ENCODE data around the gene EYS.

The EYS gene

DNA sequence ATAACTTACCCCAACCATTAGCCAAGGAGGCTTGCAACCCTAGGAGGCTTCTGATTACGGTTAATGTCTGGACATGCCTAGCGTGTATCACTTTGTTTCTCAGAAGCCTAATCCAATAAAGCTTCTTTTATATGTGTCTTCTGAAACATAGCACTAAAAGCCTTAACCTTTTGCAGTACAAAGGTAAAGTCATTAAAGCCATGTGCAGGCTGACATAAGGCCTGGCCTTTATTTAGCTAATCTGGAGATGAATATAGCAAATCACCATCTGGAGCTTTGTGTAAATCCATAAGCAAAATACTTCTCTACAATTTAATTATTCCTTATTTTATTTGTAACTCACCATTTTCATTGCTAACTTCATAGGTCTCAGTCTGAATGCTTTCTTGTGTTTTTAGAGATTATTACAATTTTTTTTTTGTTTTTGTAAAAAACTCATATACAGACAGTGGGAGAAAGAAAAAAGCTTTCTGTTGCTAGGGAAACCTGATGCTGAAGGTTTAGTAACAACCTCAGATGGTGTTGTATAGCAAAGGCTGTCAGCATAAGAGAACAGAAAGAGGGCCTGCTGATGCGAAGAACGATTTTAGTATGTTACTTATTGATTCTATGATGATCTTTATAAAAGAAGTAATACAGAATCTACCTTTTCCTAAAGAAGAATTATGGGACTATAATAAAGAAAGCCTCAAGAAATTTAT lies at the start of gene EYS:
TSS of gene EYS (minus strand) at position 101 of the 701 bp plus-strand sequence. CDS start 211,816 bp downstream, outside the sequence.
- no peak for DNase-seq

DNA sequence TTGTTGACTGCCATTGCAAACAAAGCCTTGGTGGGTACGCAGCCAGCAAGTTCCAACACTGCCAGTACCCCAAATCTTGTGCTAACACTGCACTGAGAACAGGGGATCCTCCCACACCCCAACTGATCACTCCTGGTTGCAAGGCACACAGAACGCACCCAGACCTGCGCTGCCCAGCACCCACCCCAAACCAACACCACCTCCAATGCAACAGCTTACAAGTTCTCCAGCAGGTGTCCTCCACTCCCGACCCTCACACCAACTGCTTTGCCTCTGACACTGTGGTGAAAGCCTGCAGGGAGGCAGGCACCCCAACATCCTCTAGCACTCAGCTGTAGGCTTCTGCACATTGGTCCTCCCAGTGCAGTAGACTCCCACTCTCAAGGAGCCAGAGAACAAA lies 39.3 kb upstream of the EYS start:
- no peak for DNase-seq

DNA sequence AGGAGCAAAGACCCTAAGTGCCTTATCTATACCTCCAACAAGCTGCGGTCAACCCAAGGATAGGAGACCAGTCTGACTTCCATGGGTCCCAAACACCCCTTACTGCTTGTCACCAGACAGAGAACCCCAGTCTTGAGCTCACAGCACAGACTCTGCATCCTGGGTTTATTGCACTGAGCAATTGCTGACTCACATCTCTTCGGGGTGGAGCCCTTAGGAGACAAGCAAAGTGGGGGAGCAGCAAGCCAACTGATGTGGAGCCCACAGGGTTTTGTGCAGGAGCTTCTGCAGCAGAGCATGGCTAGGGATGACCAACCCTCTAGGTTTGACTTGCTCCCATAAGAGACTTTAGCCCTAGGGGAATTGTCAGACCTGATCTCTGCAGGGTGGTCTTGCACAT lies 38.6 kb upstream of the EYS start:
- DNase-seq = no peak

DNA sequence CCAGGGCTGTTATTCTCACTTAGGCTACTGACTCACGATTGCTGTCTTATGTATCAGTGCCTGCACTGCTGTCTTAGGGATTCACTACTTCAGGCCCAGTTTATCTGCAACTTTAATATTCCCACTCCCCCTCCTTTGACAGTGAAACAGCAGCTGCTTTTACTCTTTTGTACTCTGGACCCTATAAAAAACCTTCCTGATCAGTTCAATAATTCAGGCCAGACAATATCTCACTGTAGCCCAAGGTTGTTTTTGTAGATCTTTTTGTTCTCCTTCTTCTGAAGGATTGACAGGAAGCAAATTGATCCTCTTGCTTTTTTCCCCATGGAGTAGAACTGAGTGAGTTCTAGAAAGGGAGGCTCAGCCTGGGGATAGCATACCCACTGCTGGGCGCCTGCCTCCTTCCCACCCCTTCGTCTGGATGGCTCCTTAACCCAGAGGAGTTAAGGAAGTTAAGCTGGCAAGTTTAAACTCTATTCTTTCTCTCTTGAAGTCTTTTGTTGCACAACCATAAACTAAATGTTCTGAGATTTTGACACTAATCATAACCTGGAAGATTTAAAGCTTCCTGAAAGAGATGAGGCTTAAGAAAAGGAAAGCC lies 22.0 kb upstream of the EYS start:
- no peak for DNase-seq

DNA sequence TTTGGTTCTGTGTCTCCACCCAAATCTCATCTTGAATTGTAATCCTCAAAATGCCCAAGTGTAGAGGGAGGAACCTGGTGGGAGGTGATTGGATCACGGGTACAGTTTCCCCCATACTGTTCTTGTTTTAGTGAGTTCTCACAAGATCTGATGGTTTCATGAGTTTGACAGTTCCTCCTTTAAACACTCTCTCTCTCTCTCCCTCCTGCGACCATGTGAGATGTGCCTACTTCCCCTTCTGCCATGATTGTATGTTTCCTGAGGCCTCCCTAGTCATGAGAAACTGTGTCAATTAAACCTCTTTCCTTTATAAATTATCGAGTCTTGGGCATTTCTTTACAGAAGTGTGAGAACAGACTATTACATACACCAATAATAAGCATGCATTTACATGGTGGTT lies 12.1 kb upstream of the EYS start:
- DNase-seq = no peak

DNA sequence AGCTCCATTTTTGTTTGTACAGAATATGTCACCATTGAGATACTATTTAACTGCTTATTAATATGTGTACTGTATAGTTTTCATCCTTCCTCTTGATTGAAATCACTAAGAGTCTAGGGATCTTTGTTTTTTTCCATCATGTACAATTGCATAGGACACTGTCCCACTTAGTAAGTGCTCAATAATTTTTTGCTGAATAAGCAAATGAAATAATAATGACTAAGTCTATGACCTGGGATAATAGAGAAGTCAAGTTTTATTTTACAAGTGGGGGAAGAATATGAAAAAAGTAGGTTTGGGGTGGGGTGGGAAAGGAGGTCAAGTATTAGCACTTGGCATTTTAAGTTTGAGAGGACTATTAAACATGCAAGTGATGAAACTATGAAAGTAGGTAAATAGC lies 4.5 kb upstream of the EYS start:
- no peak for DNase-seq

DNA sequence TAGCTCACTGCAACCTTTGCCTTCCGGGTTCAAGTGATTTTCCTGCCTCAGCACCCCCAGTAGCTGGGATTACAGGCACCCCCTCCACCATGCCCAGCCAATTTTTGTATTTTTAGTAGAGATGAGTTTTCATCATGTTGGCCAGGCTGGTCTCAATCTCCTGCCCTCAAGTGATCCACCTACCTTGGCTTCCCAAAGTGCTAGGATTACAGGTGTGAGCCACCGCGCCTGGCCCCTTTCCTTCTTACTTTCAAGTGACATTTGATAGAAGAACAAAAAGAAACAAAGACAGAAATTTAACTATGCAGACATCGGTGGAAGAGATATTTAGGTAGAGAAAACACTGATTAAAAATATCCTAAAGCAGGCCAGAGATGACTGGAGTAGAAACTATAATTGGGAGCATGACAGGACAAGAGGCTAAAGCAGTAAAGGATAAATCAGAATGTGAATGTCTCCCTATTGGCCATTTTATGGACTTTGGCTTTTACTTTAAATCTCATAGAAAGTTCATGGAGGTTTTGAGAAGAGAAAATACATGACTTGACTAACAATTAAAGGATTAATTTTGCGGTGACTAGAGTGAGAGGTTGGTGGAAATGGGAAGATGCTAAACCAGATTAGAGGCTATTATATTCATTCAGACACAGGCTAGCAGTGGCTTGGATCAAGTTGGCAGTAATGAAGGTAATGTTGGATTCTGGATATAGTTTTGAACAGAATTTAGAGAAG lies 2.2 kb upstream of the EYS start:
- no peak for DNase-seq

DNA sequence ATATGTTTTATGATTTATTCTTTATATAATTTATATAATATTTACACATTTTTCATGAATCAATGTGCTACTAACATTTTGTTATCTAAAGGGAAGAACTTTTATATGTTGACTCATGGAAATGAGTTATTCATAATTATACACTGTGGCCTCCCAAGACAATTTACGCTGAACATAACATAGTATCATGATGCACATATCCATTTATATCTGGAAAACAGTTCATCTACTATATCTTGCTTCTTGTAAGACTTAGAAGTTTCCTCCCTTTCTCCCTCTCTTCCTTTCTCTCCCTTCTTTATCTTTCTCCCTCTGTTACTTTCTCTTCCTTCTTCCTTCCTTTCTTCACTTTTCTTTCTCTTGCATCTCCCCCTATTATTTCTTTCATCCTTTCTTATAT lies 1.1 kb upstream of the EYS start:
- no peak for DNase-seq

DNA sequence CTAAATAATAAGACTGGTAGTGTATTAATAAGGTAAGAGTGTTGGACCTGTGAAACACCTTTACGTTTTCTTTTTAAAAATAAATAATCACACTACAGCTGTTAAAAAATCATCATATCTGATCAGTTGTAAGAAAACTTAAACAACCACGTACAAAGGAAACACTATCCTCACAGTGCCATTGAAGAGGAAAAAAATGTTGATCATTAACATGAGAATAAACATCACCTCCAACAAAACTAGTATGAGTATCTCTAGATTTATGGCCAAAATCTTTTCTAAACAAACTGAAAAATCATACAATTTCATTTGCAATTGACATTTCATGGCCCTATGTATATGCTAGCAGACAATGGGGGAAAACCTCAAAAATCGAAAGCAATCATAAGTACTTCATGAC lies 590 bp downstream of the EYS start:
- no peak for DNase-seq

DNA sequence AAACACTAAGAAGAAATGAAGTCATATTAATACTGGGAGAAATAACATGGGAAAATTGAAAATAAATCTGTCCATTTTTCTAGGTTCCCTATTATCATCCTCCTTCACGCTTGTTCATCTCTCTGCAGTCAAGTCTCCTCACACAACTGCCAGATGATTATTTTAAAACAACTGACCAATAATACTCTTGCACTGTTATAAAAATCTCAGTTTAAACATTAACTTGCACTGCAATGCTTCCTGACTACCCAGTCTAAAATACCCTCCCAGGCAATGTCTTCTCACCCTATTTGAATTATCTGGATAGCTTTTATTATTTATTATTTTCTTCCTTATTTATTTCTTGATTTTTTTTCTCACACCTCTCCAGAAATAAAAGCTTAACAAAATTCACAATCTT lies 5.7 kb downstream of the EYS start:
- no peak for DNase-seq

DNA sequence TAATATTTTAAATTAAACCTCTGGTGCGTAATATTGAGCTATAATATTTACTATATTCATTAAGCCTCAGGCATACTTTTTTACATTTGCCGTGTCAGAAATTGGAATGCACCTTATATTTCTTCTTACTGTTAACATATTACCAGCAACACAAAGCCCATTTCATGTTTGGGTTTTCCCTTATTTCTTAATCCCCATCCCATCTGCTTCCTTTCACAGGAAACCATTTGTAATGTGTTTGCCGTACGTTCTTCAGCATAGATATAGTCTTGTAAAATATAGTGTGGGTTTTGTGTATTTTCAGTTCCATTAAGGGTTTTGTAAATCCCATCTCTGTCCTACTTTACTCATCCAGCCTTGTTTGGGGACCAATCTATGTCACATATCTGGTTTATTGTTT lies 6.5 kb downstream of the EYS start:
- no peak for DNase-seq

DNA sequence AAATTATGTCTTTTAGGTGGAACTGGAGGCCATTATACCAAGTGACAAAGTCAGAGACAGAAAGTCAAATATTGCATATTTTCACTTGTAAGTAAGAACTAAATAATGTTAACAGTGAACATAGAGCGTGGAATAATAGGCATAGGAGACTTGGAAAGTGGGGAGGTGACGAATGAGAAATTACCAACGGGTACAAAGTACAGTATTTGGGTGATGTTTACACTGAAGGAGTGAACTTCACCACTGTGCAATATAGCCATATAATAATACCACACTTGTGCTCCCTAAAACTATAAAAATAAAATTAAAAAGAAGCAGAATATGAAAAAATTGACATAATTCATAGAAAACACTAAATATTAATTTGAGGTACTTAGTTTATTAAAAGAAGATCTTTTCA lies 14.9 kb downstream of the EYS start:
- no peak for DNase-seq

DNA sequence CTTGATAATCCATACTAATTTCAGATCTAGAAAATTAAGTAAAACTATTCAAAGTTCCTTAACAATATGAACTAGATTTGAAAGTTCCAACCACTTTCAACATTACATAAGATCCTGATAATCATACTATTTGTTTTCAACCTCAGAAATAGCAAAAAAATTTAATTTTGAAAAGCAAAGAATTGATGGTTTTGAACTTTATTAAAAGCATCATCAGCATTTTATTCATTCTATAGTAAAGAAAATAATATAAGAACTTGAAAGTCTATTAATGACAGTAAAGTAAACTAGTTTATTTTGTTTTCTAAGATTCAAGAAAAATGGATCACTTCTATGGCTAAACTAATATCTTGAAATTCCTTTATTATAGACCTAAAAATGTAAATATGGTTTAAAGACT lies 26.8 kb downstream of the EYS start:
- DNase-seq = no peak

DNA sequence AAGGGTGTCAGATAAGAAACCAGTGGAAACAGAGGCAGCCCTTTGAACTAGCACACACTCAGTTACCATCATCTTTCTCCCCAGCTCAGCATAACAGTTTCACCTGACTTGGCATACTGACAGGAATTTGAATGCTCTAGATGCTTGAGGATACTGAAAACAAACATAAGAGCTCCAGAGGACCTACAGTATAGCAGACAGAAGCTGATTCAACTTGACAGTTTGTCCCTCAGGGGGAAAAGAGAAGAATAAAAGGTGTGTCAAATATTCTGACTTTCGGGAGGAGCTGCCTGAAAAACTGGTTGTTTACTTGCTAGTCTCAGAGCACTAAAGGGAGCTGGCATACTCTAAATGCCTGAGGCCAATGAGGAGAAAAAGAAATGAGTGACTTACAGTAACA lies 35.1 kb downstream of the EYS start:
- DNase-seq = no peak

DNA sequence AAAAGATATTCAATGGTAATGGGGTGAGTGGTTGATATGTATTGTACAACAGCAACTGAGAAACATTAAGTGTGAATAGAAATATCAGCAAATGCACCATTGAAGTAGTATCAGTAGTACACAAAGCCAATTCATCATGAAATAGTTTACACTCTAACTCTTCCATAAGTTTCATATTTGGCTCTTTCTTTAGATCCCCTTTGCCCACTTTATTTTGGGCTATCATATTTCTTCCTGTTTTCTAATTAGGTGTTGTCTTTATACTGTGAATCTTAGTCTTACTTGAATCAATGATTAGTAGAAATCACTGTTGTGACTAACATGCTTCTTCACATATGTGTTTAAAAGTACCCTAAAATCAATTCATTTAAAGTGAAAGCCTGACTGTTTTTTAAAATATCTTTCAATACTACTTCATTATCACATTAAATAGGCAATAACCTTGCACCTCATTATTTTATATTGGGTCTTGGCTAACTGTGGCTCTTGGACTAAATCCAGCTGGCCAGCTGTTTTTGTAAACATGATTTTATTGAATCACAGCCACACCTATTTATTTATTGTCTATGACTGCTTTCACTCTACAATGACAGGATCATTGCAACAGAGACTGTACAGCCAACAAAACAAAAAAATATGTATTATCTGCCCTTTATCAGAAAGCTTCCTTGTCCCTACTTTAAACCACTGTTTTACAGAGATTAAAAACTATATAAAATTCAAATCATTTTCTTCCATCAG lies 38.9 kb downstream of the EYS start:
- no peak for DNase-seq

DNA sequence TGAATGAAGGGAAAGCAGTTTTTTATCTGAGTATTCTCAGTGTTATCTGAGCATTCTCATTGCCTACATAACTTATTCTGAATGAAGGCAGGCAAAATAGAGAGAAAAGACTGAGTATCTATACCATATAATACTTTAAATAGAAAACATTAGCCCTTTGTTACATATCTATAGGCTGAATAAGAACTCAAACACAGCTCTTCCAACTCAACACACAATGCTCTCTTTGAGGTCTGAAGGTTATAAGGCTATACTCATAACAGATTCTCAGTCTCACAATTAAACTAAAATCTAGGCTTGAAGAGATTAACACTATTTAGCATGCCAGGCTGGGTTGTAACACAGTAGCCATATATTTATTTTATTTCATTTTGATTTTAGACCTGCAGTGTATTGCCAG lies 56.9 kb downstream of the EYS start:
- no peak for DNase-seq

DNA sequence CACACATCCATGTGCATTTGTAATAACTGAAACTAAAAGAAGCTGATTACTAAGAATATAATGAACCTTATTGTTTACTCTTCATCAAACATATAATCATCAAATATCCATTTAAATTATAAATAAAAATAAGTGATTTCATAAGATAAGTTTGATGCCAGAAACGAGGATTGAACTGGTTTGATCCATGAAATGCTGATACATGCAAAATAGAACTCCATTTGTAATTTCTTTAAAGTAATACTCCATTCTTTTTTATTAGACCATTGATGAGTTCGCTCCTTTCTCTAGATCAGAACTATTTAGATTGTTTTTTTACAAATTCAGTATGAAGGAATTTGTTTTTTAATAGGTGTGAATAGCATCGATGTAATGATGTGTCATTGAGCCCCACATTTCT lies 57.6 kb downstream of the EYS start:
- no peak for DNase-seq

DNA sequence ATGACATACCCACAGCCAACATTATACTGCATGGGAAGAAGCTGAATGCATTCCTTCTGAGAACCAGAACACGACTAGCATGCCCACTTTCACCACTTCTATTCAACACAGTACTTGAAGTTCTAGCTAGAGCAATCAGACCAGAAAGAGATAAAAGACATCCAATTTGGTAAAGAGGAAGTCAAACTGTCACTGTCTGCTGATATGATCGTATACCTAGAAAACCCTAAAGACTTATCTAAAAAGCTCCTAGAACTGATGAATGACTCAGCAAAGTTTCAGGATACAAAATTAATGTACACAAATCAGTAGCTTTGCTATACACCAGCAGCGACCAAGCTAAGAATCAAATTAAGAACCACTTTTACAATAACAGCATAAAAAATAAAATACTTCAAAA lies 60.5 kb downstream of the EYS start:
- DNase-seq = no peak

DNA sequence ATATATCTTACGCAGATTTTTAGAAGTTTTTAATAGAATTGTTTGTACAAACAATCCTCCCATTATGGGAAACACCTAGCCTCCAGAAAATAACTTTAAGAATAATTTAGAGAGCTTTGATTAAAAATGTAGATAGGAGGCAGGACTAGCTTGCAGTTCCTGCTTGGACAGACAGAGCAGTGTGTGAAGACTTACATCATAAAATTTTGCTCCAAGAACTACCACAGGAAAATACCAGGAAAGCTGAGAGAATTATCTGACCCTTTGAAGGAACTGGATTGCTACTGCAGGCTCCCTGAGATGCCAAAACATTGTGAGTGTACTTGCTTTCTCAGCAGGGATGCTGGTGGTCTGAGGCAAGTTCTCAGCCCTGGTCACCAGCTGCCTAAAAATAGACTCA lies 64.2 kb downstream of the EYS start:
- no peak for DNase-seq

DNA sequence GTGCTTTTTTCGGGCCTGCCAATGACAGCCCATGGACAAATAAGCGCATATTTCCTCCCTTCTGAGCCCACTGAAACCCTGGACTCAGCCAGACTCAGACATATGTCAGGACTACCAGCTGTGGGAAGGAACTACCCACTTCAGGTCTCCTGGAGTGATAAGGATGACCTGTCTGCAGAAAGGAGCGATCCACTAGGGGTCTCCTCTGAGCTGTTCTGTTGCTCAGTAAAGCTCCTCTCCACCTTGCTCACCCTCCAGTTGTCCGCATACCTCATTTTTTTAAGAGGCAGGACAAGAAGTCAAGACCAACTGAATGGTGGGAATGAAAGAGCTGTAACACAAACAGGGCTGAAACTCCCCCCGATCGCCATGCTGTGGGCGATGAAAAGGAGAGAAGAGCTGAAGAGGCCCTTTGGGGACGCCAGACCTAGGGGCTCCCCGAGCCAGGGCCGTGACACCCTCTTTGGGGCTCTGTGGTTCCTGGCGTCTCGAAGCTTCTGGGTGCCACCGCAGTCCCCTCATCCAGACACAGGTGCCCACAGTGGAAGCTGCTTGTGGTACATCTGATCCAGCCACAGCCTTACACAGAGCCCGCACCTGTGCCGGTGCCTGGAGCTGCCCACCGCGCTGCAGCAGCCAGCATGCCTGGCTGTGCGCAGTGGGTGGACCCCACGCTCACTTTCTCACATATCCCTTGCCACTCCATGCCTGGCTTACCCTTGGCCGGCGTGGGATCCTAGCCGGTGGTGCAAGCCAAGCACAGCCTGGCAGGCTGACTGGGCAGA lies 68.8 kb downstream of the EYS start:
- DNase-seq = no peak

DNA sequence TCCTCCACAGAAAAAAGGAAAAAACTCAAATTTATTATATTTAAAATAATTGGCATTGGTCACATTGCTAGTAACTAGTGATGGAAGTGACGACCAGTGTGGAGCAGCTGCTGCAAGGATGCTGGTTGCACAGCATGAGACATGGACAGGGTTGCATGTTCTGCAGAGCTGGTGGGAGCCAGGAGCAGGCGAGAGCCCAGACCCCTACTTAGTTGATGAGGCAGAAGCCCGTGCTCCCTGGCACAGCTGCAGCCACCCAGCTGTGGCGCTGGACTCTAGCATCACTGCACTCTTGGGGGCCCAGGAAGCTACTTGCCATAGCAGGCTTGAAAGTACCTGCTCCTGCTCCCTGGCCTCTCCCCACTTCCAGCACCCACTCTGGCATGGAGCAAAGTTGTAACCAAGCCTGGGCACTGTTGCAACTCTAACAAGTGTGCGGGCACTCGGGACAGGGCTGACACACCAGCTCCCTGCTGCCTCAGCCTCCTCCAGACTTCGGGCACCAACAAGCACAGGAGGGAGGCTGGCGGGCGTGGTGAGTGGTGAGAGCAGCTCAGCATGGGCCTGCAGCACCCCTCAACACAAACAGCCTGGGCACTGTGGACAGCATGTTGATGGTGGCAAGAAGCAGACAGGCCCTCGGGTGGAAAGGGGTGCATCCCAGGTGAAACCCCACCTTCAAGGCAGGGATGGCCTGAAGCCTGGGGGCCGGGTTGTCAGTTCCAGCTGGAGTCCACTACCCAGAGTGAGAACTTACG lies 69.6 kb downstream of the EYS start:
- DNase-seq = no peak

DNA sequence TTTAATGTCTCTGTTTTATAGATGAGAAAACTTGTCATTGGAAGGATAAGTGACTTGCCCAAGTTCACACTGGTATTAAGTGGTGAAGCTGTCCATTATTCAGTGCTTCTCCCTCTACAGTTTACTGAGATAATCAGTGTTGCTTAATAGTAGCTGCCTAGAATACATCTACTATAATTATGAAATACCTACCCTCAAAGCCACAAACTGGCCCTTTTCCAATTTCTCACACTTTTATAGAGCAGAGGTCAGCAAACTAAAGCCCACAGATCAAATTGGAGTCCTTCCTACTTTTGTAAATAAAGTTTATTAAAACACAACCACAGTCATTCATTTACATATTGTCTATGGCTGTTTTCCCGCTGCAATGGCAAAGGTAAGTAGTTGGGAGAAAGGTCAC lies 73.5 kb downstream of the EYS start:
- DNase-seq = no peak
